Smooth muscle cell (in vitro differentiated cells): ENCODE results near the gene ZFAND5. TPM values are rescaled to one million over a fixed set of nuclear protein-coding genes. Genes with fewer than 3 reads are reported as not detected.

ENCODE experiments used
- DNase-seq: peaks from one replicate; lab custom pipeline; 2025; ENCODE audit not compliant: unreplicated experiment; lab: John Stamatoyannopoulos, UW
- H2AFZ ChIP-seq: fragments of 200-600 bp; sonication (generic); 2 replicates; pipeline ENCODE4 v1.6.0; 2016; ENCODE audit warnings: antibody characterized with exemption, low read depth, mild to moderate bottlenecking
- H3F3A ChIP-seq: fragments of 200-600 bp; sonication (generic); 2 replicates; pipeline ENCODE4 v1.6.0; 2017; ENCODE audit warnings: antibody characterized with exemption, low read depth
- H3K27ac ChIP-seq: fragments of 200-600 bp; sonication (generic); 2 replicates; pipeline ENCODE4 v1.5.1; 2016; ENCODE audit warnings: low read depth, mild to moderate bottlenecking
- H3K27me3 ChIP-seq: fragments of 200-600 bp; sonication (generic); 2 replicates; pipeline ENCODE4 v1.6.1; 2016; ENCODE audit warnings: low read depth, mild to moderate bottlenecking
- H3K36me3 ChIP-seq: fragments of 200-600 bp; sonication (generic); 2 replicates; pipeline ENCODE4 v1.5.1; 2016; ENCODE audit warnings: low read depth
- H3K4me1 ChIP-seq: fragments of 200-600 bp; sonication (generic); 2 replicates; pipeline ENCODE4 v1.5.1; 2016; ENCODE audit warnings: low read depth
- H3K4me2 ChIP-seq: fragments of 200-600 bp; sonication (generic); 2 replicates; pipeline ENCODE4 v1.6.0; 2016; ENCODE audit warnings: mild to moderate bottlenecking
- H3K4me3 ChIP-seq: fragments of 200-600 bp; sonication (generic); 2 replicates; pipeline ENCODE4 v1.5.1; 2016; ENCODE audit warnings: mild to moderate bottlenecking
- H3K79me2 ChIP-seq: fragments of 200-600 bp; sonication (generic); 2 replicates; pipeline ENCODE4 v1.6.0; 2016; ENCODE audit warnings: low read depth, mild to moderate bottlenecking
- H3K9ac ChIP-seq: fragments of 200-600 bp; sonication (generic); 2 replicates; pipeline ENCODE4 v1.6.0; 2016; ENCODE audit warnings: low read depth
- H3K9me3 ChIP-seq: fragments of 200-600 bp; sonication (generic); replicated peaks from 2 replicates; pipeline ENCODE4 v1.5.1; 2016; ENCODE audit warnings: low read depth
- H4K20me1 ChIP-seq: fragments of 200-600 bp; sonication (generic); 2 replicates; pipeline ENCODE4 v1.6.0; 2016; ENCODE audit warnings: low read depth
- CTCF ChIP-seq: fragments of 200-600 bp; sonication (generic); IDR thresholded peaks from 2 replicates; pipeline ENCODE4 v1.5.1; 2017; ENCODE audit warnings: borderline replicate concordance, mild to moderate bottlenecking, antibody characterized with exemption; ENCODE audit not compliant: insufficient read depth, poor library complexity, severe bottlenecking
- WGBS: methylation state at CpG from one replicate; pipeline ENCODE4 v1.1.7; 2016; ENCODE audit warnings: low lambda C conversion rate; 5-methylcytosine and 5-hydroxymethylcytosine counted together
- polyA plus RNA-seq: library from polyadenylated mRNA; unstranded; fragments of >200 nt; fragmentation: Nextera tagmentation; extraction: Ambion mirVana; gene quantifications from 2 replicates; pipeline ENCODE4 v1.2.1, GENCODE V29; 2016
- total RNA-seq: library from RNA; depleted of rRNA; stranded (reverse); fragments of >200 nt; gene quantifications from 2 replicates; pipeline ENCODE4 v1.2.3, GENCODE V29; 2014

ZFAND5 gene
- total and polyA plus RNA-seq, 2 experiments from 2014 or later: 163 to 244 TPM

GRCh38 chr9:72338631-72339030 lies 26.4 kb downstream of the ZFAND5 start:
- Histone ChIP-seq H4K20me1 (no peaks in the 10 kb centered on the region), H3K79me2 (no peaks in the 10 kb centered on the region), H3K9me3 (no peaks in the 10 kb centered on the region), H3K27ac (no peak overlapping the region), H3F3A (no peaks in the 10 kb centered on the region), H3K36me3 (no peaks in the 10 kb centered on the region), H3K4me1 (no peaks in the 10 kb centered on the region), H2AFZ (no peak overlapping the region), H3K27me3 (no peaks in the 10 kb centered on the region), H3K4me3 (no peak overlapping the region), H3K9ac (no peak overlapping the region), H3K4me2 (no peak overlapping the region)
- WGBS: 88% methylated on average over 4 of the region's 4 CpGs
- DNase-seq: no peak
- no peak for TF ChIP-seq CTCF

DNA sequence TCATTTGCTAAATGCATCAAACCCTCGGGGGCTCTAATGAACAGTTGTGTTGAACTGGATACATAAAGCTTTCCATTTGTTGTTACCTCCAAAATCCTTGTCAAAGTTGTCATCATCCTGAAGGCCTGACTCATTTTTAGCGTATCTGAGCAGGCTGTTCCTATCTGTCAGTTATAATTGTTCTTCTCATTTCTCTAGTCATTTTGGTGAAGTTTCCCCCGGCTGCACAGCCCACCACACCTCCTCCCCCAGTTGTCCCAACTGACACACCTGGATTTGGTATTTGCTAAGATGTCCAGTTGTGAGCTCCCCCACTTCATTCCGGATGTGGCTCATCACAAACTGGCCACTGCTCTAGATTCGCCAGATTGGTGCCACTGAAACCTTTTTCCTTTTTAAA lies 27.7 kb downstream of the ZFAND5 start:
- Histone ChIP-seq H3K36me3 (no peaks in the 10 kb centered on the region), H4K20me1 (no peaks in the 10 kb centered on the region), H3K4me2 (no peak overlapping the region), H3K9me3 (no peaks in the 10 kb centered on the region), H3F3A (no peaks in the 10 kb centered on the region), H2AFZ (no peak overlapping the region), H3K4me1 (no peaks in the 10 kb centered on the region), H3K9ac (no peak overlapping the region), H3K4me3 (no peak overlapping the region), H3K27me3 (no peaks in the 10 kb centered on the region), H3K79me2 (no peaks in the 10 kb centered on the region), H3K27ac (no peak overlapping the region)
- 73% methylated on average over 5 of the region's 5 CpGs for WGBS
- TF ChIP-seq CTCF: no peak
- DNase-seq: no peak

GRCh38 chr9:72334658-72335337 lies 30.2 kb downstream of the ZFAND5 start:
- Histone ChIP-seq H3K79me2 (no peaks in the 10 kb centered on the region), H2AFZ (no peak overlapping the region), H3K9me3 (no peaks in the 10 kb centered on the region), H3K4me1 (no peaks in the 10 kb centered on the region), H3K4me3 (no peak overlapping the region), H3K4me2 (no peak overlapping the region), H3K27ac (no peak overlapping the region), H3K36me3 (no peaks in the 10 kb centered on the region), H3F3A (no peaks in the 10 kb centered on the region), H4K20me1 (no peaks in the 10 kb centered on the region), H3K27me3 (no peaks in the 10 kb centered on the region), H3K9ac (no peak overlapping the region)
- 90% methylated on average over 6 of the region's 6 CpGs for WGBS
- no peak for DNase-seq
- no peak for TF ChIP-seq CTCF

DNA sequence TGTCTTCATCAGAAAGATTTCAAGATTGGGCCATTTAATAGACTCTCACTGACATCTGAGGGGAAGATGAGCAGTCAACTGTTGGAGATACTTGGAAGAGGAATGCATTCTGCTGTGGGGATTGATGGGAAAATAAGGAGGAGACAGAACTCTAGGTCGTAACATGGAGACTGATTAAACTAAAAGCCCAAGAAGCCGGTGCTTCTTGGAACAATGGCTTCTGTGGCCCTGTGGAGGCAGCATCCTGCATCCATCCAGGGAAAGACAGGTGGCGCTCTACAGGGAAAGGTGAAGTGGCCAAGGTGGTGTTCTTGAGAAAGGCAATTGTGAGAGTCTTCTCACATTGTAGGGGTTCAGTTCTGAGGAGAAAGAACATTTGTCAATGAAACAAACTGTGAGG lies 31.3 kb downstream of the ZFAND5 start:
- no peak overlapping the region for H3K4me2 ChIP-seq
- 87% methylated on average over 3 of the region's 3 CpGs for WGBS

More for the DNA sequence above, 31.3 kb downstream of the ZFAND5 start:
- Histone ChIP-seq H3K4me1 (no peaks in the 10 kb centered on the region), H3K9me3 (no peaks in the 10 kb centered on the region), H2AFZ (no peak overlapping the region), H3F3A (no peaks in the 10 kb centered on the region), H3K27me3 (no peaks in the 10 kb centered on the region), H3K4me3 (no peak overlapping the region), H3K9ac (no peak overlapping the region), H4K20me1 (no peaks in the 10 kb centered on the region), H3K27ac (no peak overlapping the region), H3K79me2 (no peaks in the 10 kb centered on the region), H3K36me3 (no peaks in the 10 kb centered on the region)
- no peak for TF ChIP-seq CTCF
- DNase-seq: no peak
